ENCODE data around the gene KCTD17.

DNA sequence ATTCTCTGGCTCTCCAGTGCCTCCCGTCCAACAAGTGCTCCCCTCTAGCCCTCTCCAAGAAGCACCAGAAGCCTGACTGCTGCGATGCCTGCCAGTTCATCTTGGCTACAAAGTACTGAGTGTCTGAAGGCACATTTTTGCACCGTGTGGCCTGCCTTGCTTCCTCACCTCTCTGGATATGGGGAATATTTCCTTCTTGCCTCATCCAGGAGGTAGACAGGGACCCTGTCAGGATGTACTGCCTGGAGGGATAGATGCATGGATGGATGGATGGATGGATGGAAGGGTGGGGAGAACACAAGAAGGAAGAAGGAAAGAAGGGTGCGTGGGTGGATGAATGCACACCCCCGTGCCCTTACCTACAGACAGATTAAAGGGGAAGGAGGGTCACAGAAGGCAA, 27.6 kb downstream of the KCTD17 start:
- TF ChIP-seq GATA2 (IDR thresholded peaks at IDR 0.05; ENCODE audit: low read depth, low read length) = no peak
- TF ChIP-seq GATA3 (IDR thresholded peaks at IDR 0.05; ENCODE audit: low read depth, low read length) = no peak

All from SH-SY5Y (cell line).